ENCODE results near the gene RASSF7.

RASSF7 gene

GRCh38 chr11:533586-534395 lies 27.0 kb upstream of the RASSF7 start:
- DNase-seq (ENCODE audit: insufficient read length, low spot score) (no peak), FAIRE-seq (no peak)
- TF ChIP-seq POLR2A (IDR thresholded peaks at IDR 0.05; ENCODE audit: low read depth, low read length) (no peak), POLR2AphosphoS5 (IDR thresholded peaks at IDR 0.05; ENCODE audit: low read depth, low read length) (no peak), POU2F2 (IDR thresholded peaks at IDR 0.05; ENCODE audit: low read depth, low read length) (no peak), PAX5 (IDR thresholded peaks at IDR 0.05; ENCODE audit: insufficient read depth, low read length, severe bottlenecking) (no peak), TAF1 (IDR thresholded peaks at IDR 0.05; ENCODE audit: low read depth, low read length) (no peak), SPI1 (IDR thresholded peaks at IDR 0.05; ENCODE audit: low read depth, low read length) (no peak)

- peak; percentile 40 for FAIRE-seq
- TF ChIP-seq POLR2AphosphoS5 (IDR thresholded peaks at IDR 0.05; ENCODE audit: low read depth, low read length) (no peak), SPI1 (IDR thresholded peaks at IDR 0.05; ENCODE audit: low read depth, low read length) (no peak), POU2F2 (IDR thresholded peaks at IDR 0.05; ENCODE audit: low read depth, low read length) (no peak), PAX5 (IDR thresholded peaks at IDR 0.05; ENCODE audit: insufficient read depth, low read length, severe bottlenecking) (no peak), TAF1 (IDR thresholded peaks at IDR 0.05; ENCODE audit: low read depth, low read length) (no peak), POLR2A (IDR thresholded peaks at IDR 0.05; ENCODE audit: low read depth, low read length) (no peak)
- DNase-seq (ENCODE audit: insufficient read length, low spot score) = no peak
Observed at GRCh38 chr11:534396-535209, 26.2 kb upstream of the RASSF7 start.

- FAIRE-seq (no peak), DNase-seq (ENCODE audit: insufficient read length, low spot score) (no peak)
- TF ChIP-seq POLR2A (IDR thresholded peaks at IDR 0.05; ENCODE audit: low read depth, low read length) (no peak), TAF1 (IDR thresholded peaks at IDR 0.05; ENCODE audit: low read depth, low read length) (no peak), SPI1 (IDR thresholded peaks at IDR 0.05; ENCODE audit: low read depth, low read length) (no peak), POU2F2 (IDR thresholded peaks at IDR 0.05; ENCODE audit: low read depth, low read length) (no peak), POLR2AphosphoS5 (IDR thresholded peaks at IDR 0.05; ENCODE audit: low read depth, low read length) (no peak), PAX5 (IDR thresholded peaks at IDR 0.05; ENCODE audit: insufficient read depth, low read length, severe bottlenecking) (no peak)
Observed at GRCh38 chr11:535210-535518, 25.6 kb upstream of the RASSF7 start.

- FAIRE-seq (peak; percentile 98), DNase-seq (ENCODE audit: insufficient read length, low spot score) (peak; percentile 100)
- TF ChIP-seq POLR2A (IDR thresholded peaks at IDR 0.05; ENCODE audit: low read depth, low read length) (no peak), POLR2AphosphoS5 (IDR thresholded peaks at IDR 0.05; ENCODE audit: low read depth, low read length) (no peak), TAF1 (IDR thresholded peaks at IDR 0.05; ENCODE audit: low read depth, low read length) (no peak), PAX5 (IDR thresholded peaks at IDR 0.05; ENCODE audit: insufficient read depth, low read length, severe bottlenecking) (no peak), POU2F2 (IDR thresholded peaks at IDR 0.05; ENCODE audit: low read depth, low read length) (no peak), SPI1 (IDR thresholded peaks at IDR 0.05; ENCODE audit: low read depth, low read length) (no peak)
Observed at GRCh38 chr11:535519-536454, 25.0 kb upstream of the RASSF7 start, which contains the start of gene HRAS. Gene HRAS, minus strand, starts transcription at chr11:535576.

- DNase-seq (ENCODE audit: insufficient read length, low spot score) (peak; percentile 99), FAIRE-seq (peak; percentile 100)
- TF ChIP-seq TAF1 (IDR thresholded peaks at IDR 0.05; ENCODE audit: low read depth, low read length) (no peak), POU2F2 (IDR thresholded peaks at IDR 0.05; ENCODE audit: low read depth, low read length) (peak; percentile 94), POLR2A (IDR thresholded peaks at IDR 0.05; ENCODE audit: low read depth, low read length) (no peak), PAX5 (IDR thresholded peaks at IDR 0.05; ENCODE audit: insufficient read depth, low read length, severe bottlenecking) (peak; percentile 51), POLR2AphosphoS5 (IDR thresholded peaks at IDR 0.05; ENCODE audit: low read depth, low read length) (no peak), SPI1 (IDR thresholded peaks at IDR 0.05; ENCODE audit: low read depth, low read length) (no peak)
Observed at GRCh38 chr11:536841-537621, 23.7 kb upstream of the RASSF7 start, which contains the start of gene LRRC56. Gene LRRC56, plus strand, starts transcription at chr11:537527. Its CDS starts 3,158 bp downstream, at chr11:540685.

GRCh38 chr11:537622-538430 lies 22.9 kb upstream of the RASSF7 start:
- FAIRE-seq (no peak), DNase-seq (ENCODE audit: insufficient read length, low spot score) (no peak)
- TF ChIP-seq POU2F2 (IDR thresholded peaks at IDR 0.05; ENCODE audit: low read depth, low read length) (no peak), PAX5 (IDR thresholded peaks at IDR 0.05; ENCODE audit: insufficient read depth, low read length, severe bottlenecking) (no peak), TAF1 (IDR thresholded peaks at IDR 0.05; ENCODE audit: low read depth, low read length) (no peak), POLR2AphosphoS5 (IDR thresholded peaks at IDR 0.05; ENCODE audit: low read depth, low read length) (no peak), POLR2A (IDR thresholded peaks at IDR 0.05; ENCODE audit: low read depth, low read length) (no peak), SPI1 (IDR thresholded peaks at IDR 0.05; ENCODE audit: low read depth, low read length) (no peak)

GRCh38 chr11:538431-539051 lies 22.2 kb upstream of the RASSF7 start:
- DNase-seq (ENCODE audit: insufficient read length, low spot score) (no peak), FAIRE-seq (peak; percentile 76)
- TF ChIP-seq POU2F2 (IDR thresholded peaks at IDR 0.05; ENCODE audit: low read depth, low read length) = no peak
- TF ChIP-seq PAX5 (IDR thresholded peaks at IDR 0.05; ENCODE audit: insufficient read depth, low read length, severe bottlenecking) = no peak
- TF ChIP-seq POLR2AphosphoS5 (IDR thresholded peaks at IDR 0.05; ENCODE audit: low read depth, low read length) = no peak
- no peak for TF ChIP-seq TAF1 (IDR thresholded peaks at IDR 0.05; ENCODE audit: low read depth, low read length)
- TF ChIP-seq SPI1 (IDR thresholded peaks at IDR 0.05; ENCODE audit: low read depth, low read length) = no peak
- no peak for TF ChIP-seq POLR2A (IDR thresholded peaks at IDR 0.05; ENCODE audit: low read depth, low read length)

Measured in GM12891 (cell line).